GM19023 (cell line): ENCODE measurements around the gene MS4A6A.
"Not testable (repeated sequence)": the region's sequence is repeated elsewhere in the genome, so short reads cannot be mapped to it uniquely, and the experiment has no call there.

Experiments used
- ATAC-seq: cut with Tn5 transposase; IDR thresholded peaks from one replicate; pipeline ENCODE4 v1.9.1; 2021; ENCODE audit warnings: mild to moderate bottlenecking, moderate library complexity; ENCODE audit not compliant: unreplicated experiment

MS4A6A gene

GRCh38 chr11:60130496-60130895, 52.4 kb downstream of the MS4A6A start:
- ATAC-seq, result no peak

DNA sequence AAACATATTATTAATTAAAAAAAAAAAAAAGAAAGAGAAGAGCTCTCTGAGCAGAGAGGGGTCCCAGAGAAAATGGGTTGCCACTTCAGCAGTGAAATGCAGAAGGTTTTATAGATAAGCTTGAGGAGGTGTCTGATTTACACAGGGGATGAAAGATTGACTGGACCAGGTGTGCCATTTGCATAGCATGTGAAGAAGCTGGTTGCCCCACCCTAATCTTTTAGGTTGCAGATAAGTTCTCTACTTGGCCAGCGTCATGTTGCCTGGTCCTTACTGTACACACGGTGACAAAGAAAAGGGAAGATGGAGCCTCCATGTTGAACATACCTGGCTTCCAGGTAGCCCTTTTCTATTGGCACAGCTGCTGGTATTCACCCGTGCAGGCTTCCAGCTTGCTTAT, 53.0 kb downstream of the MS4A6A start:
- no peak for ATAC-seq

DNA sequence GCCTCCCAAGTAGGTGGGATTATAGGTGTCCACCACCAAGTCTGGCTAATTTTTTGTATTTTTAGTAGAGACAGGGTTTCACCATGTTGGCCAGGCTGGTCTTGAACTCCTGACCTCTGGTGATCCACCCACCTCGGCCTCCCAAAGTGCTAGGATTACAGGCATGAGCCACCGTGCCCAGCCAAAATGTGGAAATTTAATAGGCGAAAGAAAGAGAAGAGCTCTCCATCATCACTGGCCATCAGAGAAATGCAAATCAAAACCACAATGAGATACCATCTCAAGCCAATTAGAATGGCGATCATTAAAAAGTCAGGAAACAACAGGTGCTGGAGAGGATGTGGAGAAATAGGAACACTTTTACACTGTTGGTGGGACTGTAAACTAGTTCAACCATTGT, 54.0 kb downstream of the MS4A6A start:
- ATAC-seq, result not testable (repeated sequence)

- no peak for ATAC-seq
These were observed 54.5 kb downstream of the MS4A6A start for GRCh38 chr11:60128376-60128775.

DNA sequence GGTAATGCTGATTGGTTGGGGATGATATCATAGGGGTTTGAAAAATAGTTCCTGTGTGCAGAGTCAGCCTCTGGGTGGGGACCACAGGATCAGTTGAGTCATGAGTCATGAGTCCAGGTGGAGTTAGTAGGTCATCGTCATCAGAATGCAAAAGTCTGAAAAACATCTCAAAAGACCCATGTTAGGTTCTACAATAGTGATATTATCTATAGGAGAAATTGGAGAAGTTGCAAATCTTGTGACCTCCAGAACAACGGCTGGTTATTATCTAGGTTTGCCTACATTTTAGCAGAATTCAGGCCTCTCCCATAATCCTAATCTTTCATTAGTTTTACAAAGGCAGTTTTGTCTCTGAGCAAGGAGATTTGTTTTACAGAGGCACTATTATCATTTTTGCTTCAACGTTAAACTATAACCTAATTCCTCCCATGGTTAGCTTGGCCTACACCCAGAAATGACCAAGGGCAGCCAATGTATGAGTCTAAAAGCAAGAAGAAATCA, 55.5 kb downstream of the MS4A6A start:
- ATAC-seq, result no peak

DNA sequence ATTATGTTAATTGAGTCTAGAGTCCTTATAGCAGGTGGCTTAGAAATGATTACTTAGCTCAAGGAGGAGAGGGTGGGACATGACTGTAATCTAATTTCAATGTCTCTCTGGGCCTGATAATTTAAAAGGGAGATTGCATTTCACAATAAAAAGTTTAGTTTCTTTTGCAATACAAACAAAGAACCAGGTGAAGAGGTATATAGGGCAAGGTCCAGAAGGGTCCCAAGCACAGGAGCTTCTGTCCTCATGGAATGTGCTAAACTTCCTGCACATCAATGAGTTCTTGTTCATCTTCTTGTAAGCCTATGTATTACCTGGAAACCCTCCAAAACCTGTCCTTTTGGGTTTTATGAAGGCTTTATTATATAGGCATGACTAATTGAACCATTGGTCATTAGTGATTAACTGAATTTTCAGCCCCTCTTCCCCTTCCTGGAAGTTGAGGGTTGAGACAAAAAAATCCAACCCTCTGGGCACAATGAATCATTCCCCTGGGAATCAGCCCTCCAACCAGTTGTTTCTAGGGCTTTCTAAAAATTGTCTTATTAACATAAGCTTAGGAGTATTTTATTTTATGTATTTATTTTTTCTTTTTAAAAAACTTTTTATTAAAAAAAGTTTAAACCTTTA, 56.8 kb downstream of the MS4A6A start:
- ATAC-seq, result no peak

DNA sequence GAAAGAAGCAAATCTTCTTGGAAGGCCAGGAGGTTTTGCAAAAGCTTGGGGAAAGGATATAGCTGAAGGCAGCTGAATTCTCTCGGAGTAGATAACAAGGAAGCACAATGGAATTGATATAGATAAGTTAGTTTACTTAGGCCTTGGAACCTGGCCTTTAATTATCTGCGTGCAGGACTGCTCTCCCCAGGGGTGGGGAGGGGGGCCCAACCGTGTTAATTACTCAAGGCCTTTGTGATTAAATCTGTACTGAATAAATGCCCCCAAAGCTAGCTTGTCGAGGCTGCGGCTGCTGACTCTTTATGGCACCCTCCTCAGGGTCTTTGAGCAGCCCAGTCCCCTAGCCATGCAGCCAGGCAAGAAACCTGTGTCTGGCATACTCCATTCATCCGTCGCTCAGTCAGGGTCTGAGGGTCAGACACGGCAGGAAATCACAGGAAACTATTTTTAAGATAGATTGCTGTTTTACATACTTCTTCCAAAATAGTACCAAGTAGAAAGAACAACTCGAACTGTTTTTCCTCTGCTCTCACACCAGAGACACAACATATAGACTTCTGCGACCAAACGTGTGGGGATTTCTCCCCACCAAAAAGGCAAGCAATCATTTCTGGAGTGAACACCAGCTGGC, 58.0 kb downstream of the MS4A6A start:
- no peak for ATAC-seq
